Loucy (cell line): ENCODE measurements around the gene MINDY4.

Experiments used
- CTCF ChIP-seq: fragments of 200-600 bp; sonication (generic); conservative IDR thresholded peaks from 2 replicates; pipeline ENCODE4 v1.5.1; 2014; ENCODE audit warnings: mild to moderate bottlenecking, antibody characterized with exemption, low read length
- EZH2phosphoT487 ChIP-seq: fragments of 200-600 bp; IDR thresholded peaks from 2 replicates; pipeline ENCODE4 v1.6.1; 2018; ENCODE audit warnings: antibody characterized with exemption, mild to moderate bottlenecking, moderate library complexity, borderline replicate concordance

DNA sequence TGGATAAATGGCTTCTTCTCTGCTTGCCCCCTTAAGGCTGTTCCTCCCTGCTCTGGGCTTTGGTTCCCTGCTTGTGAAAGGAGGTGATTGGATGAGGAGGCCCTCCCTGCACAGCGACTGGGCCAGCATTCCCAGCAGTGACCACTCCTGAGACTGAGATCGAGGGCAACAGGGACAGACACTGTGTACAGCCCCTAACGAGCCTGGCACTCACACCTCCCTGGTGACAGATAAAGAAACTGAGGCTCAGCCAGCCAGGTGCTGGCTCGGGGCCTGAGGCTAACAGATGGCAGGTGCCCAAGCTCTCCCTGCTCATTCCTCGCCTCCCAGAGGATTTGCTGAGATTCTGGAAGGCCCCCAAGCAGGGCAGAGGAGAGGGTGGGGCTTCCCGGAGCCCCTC is 128.4 kb downstream of the MINDY4 start:
- TF ChIP-seq CTCF (no peak), EZH2phosphoT487 (no peak)
